Activated T-cell treated with anti-CD3 and anti-CD28 coated beads for 1 hour (primary cell): ENCODE measurements around the gene RAB27B.
"Not testable (repeated sequence)": the region's sequence is repeated elsewhere in the genome, so short reads cannot be mapped to it uniquely, and the experiment has no call there.

Experiments
- DNase-seq: peaks from one replicate; pipeline ENCODE4 v3.0.0-alpha.2; 2020; ENCODE audit warnings: low read depth

The RAB27B gene, protein sequence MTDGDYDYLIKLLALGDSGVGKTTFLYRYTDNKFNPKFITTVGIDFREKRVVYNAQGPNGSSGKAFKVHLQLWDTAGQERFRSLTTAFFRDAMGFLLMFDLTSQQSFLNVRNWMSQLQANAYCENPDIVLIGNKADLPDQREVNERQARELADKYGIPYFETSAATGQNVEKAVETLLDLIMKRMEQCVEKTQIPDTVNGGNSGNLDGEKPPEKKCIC

DNA sequence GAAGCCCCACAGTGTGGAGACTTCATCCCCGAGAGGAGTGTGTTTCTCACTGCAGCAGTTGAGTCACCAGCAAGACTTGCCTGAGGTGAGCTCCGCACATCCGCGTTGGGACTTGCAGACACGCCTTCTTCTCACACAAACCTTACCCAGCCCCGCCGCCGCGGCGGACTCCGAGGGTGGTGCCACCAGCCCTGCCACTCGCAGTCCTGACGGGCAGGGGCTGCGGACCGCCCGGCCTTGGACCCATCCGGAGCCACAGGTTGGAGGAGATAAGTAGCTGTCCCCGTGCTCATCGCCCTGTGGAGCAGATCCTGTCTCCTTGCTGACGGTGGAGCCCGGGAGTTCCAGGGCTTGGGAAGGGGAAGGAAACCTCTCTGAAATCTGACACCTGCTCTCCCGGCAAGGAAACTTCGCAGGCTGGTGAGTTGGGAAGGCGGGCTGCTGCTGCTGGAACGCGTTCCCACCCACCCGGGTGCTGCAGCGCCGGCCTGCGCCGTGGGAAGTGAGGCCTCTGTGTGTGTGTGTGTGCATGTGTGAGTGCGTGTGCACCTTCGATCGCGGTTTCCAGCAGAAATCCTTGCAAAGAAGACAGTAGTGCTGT lies at the start of gene RAB27B:
RAB27B (plus strand) TSS at position 197 of the 601 bp plus-strand sequence. CDS start 49,109 bp downstream, outside the sequence.
- DNase-seq = peak; percentile 47

DNA sequence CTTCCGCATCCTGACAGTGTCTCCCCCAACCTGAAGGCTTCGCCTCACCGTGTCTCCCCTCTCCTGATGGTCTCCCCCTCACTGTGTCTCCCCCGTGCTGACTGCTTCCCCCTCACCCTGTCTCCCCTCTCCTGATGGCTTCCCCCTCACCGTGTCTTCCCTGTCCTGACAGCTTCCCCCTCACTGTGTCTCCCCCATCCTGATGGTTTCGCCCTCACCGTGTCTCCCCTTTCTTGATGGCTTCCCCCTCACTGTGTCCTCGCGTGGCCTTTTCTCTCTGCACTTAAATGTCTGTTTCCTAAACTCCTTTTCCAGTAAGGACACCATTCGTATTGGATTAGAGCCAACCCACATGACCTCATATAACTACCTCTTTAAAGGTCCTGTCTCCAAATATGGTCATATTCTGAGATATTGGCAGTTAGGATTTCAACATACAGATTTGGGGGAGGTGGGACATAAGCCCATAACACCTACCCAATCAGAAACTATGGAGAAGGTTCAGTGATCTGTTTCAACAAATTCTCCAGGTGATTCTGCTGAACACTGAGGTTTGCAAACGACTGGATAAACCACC lies 47.9 kb upstream of the RAB27B start:
- DNase-seq = no peak

DNA sequence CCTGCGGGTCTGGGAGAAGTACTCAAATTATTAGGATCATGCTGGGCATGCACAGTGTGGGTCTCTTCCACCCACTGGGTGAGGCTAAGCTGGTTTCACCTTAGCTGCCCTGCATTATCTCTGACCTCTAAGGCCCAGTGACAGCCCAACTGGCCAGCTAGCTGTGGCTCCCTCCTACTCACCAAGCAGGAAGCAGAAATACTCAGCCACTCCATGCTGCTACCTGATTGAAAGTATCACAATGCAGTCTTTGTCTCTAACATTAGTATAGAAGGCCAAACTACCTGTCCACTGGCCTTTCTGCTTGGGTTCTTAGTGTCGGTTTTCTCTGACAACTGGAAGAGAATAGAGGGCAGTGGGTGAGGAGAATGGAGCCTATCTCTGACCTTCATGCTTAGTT lies 47.3 kb upstream of the RAB27B start:
- DNase-seq = no peak

DNA sequence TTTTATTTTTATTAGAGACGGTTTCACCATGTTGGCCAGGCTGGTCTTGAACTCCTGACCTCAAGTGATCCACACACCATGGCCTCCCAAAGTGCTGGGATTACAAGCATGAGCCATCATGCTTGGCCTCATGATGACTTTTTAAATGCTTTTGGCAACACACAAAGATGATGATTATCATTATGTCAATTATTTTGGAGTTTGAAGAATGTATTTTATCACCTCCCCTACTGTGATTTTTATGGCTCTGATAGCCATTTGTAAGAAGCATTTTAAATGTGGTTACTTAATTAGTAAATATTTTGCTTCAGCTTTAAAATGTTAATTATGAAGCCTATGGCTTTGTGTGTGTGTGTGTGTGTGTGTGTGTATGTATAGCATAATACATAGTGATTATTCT lies 45.1 kb upstream of the RAB27B start:
- DNase-seq = no peak

DNA sequence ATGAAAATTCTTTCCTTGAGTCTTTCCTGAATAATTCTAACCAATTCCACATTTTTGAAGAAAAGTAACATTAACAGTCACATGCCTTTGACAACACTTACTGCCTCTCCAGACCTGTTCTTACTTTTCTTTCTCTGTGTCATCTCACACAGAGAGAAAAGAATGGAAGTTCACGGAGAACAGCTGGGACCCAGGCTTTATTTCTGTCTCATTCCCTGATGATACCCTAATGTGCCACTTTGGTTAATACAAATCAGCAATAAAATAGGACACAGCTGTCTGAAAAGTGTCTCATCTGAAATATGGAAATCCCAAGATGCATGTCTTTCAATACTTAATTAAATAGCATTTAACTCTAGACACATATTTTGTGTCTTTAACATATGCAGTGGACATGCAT lies 42.1 kb upstream of the RAB27B start:
- DNase-seq = no peak

DNA sequence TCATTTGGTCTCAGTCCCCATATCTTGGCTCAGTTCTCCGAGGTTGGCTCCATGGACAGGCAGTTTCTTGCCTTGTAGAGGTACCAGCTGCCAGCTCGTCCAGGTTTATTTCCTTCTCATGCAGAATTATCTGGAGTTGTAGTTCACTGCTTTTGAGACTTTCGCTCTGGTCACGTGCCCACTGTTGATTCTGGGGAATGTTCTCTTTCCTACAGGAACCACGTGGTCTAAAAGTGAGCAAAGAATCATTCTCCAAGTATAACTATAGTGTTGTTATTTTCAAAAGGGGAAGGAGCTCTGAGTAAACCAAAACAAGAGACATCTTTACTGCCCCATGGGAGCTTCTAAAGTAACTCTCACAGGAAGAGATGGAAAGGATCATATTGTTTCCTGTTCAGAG lies 41.2 kb upstream of the RAB27B start:
- DNase-seq = no peak

DNA sequence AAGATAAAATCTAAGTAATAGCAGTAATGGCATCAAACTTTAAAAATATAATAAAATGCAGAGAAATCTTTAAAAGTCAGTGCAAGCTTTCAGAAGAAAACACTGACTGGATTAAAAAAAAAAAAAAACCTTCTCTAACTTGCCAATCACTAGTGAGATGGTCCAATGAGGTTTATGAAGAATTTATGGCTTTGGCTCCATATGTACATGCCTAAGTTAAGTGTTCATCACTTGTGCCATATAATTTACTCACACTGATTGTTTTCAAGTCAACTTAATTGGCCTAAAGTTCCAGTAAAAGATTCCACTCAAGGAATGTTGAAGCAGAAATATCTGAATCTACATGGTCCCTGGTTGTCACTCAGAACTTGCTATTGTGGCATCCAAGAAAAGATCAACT lies 40.7 kb upstream of the RAB27B start:
- no peak for DNase-seq

DNA sequence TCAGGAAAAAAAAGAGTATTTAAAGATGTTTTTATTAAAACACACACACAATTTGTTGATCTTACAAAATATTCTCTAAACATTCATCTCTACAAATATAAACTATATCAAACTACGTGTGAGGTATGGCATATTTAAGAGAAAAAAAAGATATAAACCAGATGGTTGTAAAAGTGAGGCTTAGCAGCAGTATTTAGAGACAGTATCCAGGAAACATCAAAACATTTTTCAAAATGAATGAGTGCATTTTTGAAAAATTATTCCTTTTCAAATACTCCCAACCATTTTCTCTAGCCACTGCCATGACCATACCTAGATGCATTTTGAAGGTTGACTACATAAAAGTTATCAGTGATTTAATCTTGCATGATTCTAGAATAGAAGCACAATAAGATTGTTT lies 38.2 kb upstream of the RAB27B start:
- no peak for DNase-seq

DNA sequence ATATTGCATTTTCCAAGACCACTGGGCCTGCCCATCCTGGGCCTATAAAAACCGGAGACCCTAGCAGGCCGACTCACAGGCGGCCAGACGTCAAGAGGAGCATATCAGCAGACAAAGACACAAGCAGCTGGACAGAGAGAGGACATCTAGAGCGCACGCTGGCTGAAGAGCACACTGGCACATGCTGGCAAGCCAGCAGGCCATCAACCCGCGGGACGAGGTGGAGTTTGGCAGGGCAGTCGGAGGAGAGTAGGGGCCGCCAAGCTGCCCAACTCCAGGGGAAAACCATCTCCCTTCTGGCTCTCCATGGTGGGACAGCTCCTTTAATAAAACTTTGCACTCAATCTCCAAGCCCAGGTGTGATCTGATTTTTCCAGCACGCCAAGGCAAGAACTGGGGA lies 36.6 kb upstream of the RAB27B start:
- no peak for DNase-seq

DNA sequence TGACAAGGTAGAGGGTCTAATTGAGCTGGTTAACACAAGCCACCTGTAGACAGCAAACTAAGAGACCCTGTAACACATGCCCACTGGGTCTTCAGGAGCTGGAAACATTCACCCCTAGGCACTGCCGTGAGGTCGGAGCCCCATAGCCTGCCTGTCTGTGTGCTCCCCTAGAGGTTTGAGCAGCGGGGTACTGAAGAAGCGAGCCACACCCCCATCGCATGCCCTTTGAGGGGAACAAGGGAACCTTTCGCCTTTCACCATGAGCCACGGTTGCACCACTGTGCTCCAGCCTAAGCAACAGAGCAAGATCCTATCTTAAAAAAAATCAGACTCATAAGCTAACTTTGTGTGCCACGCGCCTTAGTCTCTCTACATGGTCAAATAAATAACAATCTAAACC lies 36.2 kb upstream of the RAB27B start:
- no peak for DNase-seq

DNA sequence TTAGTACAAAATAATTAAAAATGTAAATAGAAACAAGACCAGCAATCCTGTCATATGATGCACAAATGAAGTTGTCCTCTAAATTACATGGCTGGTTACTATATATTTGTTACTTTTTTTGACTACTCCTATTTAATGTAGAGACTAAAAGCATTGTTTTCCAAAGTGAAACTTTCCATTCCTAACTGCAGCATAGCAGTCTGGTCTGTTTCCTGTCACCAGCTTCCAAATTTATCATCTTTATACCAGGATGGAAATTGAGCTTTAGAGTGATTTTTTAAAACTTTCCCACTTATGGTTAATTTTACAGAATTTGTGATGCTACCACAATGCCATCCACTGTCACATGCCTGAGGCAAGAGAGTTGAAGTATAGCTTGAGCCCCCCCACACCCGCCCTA lies 33.5 kb upstream of the RAB27B start:
- no peak for DNase-seq

DNA sequence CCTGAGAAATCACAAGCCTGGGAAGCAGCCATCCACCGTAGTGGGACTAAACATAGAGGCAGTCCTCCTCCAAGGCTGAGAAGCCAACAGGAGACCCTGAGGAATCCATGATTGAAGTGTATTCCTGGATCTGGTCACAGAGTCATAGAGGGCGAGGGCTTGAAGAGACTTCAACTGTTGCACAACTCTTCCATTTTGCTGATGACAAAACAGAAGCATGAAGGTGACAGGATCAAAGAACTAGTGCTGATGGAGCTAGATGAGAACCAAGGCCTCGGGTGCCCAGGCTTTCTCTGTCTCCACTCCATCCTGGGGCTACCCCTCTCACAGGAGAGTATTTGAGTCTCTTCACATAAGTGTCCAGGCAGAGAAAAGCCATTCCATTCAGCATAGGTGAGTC lies 30.1 kb upstream of the RAB27B start:
- no peak for DNase-seq

DNA sequence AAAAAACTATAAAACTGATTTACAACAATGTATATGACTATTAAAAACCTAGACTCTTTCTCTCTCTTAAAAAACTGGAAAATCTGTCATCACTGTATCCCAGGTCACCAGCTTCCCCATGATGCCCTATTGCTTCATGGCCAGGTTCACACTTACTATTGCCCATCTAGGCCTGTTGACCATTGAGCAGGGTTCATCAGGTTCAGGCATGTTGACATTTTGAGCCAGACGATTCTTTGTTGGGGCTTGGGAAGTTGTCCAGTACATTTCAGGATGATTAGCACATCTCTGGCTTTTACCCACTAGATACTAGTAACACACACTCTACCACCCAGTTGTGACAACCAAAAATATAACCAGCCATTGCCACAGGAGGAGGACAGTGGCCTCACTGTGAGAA lies 26.9 kb upstream of the RAB27B start:
- DNase-seq = no peak

DNA sequence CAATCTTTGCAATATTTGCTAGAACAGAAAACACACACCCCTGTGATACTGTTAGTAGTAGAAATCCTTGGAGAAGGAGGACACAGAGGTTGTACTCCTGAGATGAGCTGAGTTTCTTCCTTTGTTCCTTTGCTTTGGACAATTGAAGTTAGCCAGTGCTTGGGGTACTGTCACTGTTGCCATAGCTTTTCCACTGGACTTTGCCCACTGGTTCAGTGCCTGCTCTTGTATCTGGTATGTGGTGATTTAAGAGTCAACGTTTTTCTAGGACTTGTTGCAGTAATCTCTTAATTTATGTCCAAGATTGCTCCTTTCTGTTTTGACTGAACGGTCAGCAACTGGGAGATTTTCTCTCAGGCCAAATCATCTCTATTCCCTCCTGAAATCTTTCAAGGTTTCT lies 26.1 kb upstream of the RAB27B start:
- DNase-seq = no peak

DNA sequence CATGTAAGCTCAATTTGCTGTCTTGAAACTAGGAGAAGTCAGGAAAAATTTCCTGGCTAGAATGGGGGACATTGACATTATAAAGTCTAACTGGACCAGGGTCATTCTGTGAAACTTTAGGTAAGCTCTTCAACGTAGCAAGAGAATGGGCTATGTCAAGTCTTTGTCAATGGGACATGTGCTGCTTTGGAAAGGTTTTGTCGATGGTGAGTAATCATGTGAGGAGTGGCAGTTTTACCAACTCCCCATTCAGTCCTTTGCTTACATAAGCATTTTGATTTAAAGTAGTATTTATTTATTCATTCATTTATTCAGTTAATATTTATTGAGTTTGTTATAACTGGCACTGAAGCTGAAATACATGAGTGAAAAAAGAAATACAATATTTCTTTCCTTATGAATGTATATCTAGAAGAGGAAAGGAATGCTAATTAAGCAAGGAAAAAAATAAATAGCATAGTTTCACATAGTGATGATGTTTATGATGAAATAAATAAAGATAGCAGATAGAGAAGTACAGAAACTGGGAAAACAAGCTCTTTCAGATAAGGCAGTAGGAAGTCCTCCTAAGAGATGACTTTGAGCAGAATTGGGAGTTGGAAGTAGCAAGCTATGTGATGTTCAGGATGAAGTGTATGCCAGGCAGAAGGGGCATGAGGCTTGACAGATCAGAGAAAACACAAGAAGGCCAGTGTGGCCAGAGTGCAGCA lies 25.4 kb upstream of the RAB27B start:
- DNase-seq = no peak

DNA sequence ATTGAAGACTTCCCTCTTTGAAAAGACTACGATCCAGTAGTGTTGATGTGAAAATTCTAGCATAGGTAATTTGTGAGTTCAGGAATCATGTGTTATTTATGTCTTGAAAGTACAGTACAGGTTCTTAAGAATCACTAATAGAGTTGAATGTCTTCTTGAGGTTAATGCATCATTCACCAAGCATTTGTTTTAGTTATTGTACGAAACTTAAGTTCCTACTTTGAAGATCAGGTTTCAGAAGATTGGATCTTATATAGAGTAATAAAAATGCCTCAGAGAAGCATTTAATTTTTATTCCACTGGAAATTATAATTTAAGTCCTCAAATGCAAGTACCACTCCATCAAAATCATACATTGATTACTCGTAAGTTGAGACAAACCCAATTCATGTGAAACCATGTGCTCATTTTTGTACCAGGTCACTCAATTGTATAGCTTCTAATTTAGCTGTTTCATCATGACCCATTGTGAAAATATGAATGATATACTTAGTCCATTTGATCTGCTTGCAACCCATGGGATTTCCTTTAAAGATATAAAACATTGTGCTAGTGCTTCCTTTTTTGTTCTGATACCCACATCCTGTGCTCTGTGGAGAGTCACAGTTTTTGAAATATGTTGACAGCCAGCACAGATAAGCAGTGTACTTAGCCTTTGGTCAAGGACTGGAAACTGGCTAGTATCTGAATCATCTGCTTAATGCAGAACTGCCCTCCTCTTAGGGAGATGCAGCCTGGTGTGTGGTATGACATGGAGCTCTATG lies 22.5 kb upstream of the RAB27B start:
- no peak for DNase-seq

DNA sequence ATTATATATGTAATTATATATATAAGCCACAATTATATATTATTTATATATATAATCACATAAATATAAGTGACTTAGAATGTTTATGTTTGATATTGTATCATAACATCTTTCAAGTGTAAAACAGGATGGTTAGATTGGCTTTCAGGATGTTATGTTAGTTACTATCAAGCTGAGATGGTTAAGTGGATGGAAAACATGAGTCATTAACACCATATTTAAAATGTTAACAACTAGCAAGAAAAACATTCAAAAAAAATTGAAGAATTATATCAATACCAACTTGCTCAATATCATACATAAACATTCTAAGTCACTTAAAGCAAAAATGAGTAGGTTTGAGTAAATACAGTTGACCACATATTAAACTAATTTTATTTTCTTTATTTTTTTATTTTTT lies 21.8 kb upstream of the RAB27B start:
- no peak for DNase-seq

DNA sequence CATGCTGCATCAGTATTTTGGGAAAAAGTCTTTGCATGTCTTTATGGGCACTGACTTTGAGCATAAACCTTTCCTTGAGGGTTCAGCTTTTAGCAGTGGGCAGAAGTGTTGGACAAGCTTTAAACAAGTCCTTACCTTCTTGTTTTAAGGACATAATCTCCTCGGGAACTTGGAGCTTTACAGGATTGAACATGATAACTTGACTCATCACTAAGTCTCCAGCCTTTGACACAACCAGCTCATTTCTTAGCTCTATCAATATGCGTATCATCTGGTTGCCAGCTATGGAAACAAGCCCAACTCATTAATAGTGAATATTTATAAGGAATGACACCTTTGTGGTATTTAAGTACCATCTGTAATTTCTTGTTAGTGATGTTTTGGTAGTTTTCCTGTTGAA lies 21.0 kb upstream of the RAB27B start:
- no peak for DNase-seq

DNA sequence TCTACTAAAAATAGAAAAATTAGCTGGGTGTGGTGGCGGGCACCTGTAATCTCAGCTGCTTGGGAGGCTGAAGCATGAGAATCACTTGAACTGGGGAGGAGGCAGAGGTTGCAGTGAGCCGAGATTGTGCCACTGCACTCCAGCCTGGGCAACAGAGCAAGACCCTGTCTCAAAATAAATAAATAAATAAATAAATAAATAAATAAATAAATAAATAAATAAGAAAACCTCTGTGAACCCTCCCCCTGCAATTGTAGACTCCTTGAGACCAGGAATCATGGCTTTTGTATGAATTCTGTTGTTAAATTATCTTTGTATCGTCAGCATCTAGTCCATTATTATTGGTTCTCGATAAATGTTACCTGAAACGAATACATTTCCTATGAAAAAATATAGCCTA lies 17.6 kb upstream of the RAB27B start:
- not testable (repeated sequence) for DNase-seq

DNA sequence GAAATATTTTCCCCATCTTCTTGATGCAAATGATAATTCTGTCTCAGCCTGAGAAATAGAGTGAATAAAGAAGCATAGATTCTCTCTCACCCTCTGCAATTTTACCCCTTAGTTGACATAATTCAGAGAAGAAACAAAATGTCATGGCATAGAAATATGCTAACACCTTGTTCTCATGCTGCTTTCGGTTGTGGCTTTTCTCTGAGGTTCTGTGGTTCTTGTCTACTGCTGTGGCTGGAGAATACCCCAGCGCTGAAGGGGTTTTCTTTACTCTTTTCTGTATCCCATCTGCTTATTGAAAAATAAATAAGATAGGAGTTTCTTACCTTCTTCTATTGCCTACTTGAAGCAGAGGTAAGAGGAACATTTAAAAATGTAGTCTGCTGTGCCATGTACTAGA lies 15.4 kb upstream of the RAB27B start:
- DNase-seq = no peak

DNA sequence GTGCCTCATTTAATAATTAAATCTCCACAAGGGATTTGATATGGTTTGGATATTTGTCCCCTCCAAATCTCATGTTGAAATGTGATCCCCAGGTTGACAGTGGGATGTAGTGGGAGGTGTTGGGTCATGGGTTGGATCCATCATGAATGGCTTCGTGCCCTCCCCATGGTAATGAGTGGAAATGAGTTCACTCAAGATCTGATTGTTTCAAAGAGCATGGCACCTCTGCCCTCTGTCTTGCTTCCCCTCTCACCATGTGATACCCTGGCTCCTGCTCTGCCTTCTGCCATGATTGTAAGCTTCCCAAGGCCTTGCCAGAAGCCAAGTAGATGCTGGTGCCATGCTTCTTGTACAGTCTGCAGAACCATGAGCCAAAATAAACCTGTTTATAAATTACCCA lies 15.0 kb upstream of the RAB27B start:
- no peak for DNase-seq

DNA sequence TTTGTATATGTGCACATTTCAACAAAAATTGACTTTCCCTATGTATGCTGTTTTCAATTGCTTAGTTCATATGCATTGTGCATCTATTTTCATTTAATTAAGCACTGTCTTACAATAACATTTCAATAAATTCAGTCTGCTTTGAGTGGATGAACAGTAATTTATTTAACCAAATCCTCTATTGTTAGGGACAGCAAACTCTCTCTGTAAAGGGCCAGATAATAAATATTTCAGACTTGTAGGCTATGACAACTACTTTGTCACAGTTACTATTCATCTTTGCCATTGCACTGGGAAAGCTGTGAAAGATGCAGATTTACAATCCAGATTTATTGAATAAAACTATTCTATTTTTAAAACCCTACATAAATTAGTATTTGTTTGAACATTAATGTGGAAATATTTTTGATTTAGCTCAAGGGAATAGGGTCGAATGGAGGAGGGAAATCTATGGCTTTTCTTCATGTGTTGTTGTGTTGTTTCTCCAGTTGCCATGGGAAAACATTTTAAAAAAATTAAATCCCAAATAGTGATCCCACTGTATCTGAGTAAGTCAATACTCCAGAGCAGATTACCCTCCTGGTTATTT lies 14.2 kb upstream of the RAB27B start:
- no peak for DNase-seq
